H9 (cell line): Measurements from ENCODE around the gene FIGNL2. TPM values are rescaled to one million over a fixed set of nuclear protein-coding genes. Genes with fewer than 3 reads are reported as not detected.

Source experiments
- DNase-seq: peaks from one replicate; pipeline ENCODE4 v3.0.0-alpha.2; 2017
- H2AFZ ChIP-seq: one replicate; pipeline ENCODE4 v1.6.1; 2013; ENCODE audit warnings: mild to moderate bottlenecking, low read length, control low read depth, moderate library complexity
- H2AK5ac ChIP-seq: 2 replicates; pipeline ENCODE4 v1.6.1; 2013; ENCODE audit warnings: low read length, control low read depth, mixed read lengths; ENCODE audit not compliant: insufficient read length
- H2BK120ac ChIP-seq: one replicate; pipeline ENCODE4 v1.6.1; 2013; ENCODE audit warnings: low read depth, mild to moderate bottlenecking, low read length, control low read depth, inconsistent platforms; ENCODE audit not compliant: poor library complexity, severe bottlenecking
- H2BK12ac ChIP-seq: 2 replicates; pipeline ENCODE4 v1.6.1; 2013; ENCODE audit warnings: low read length, control low read depth, mixed read lengths, low read depth; ENCODE audit not compliant: insufficient read length
- H2BK15ac ChIP-seq: 2 replicates; pipeline ENCODE4 v1.6.1; 2013; ENCODE audit warnings: low read depth, low read length, control low read depth
- H2BK20ac ChIP-seq: one replicate; pipeline ENCODE4 v1.6.1; 2013; ENCODE audit warnings: low read depth, mild to moderate bottlenecking, low read length, control low read depth, inconsistent platforms; ENCODE audit not compliant: poor library complexity, severe bottlenecking
- H2BK5ac ChIP-seq: 2 replicates; pipeline ENCODE4 v1.6.1; 2013; ENCODE audit warnings: low read length, control low read depth, mixed read lengths; ENCODE audit not compliant: insufficient read length
- H3K14ac ChIP-seq: 2 replicates; pipeline ENCODE4 v1.6.1; 2013; ENCODE audit warnings: low read length, control low read depth; ENCODE audit not compliant: insufficient read depth
- H3K18ac ChIP-seq: 2 replicates; pipeline ENCODE4 v1.6.1; 2013; ENCODE audit warnings: low read depth, mild to moderate bottlenecking, mixed read lengths, low read length, control low read depth; ENCODE audit not compliant: insufficient read length
- H3K23ac ChIP-seq: 2 replicates; pipeline ENCODE4 v1.6.1; 2013; ENCODE audit warnings: low read length, control low read depth, mixed read lengths, low read depth; ENCODE audit not compliant: insufficient read length
- H3K23me2 ChIP-seq: 2 replicates; pipeline ENCODE4 v1.6.1; 2013; ENCODE audit warnings: low read depth, mild to moderate bottlenecking, mixed read lengths, low read length, control low read depth; ENCODE audit not compliant: insufficient read length, poor library complexity, severe bottlenecking
- H3K27ac ChIP-seq: 2 replicates; pipeline ENCODE4 v1.5.1; 2013; ENCODE audit warnings: low read length, control low read depth, mixed read lengths, low read depth; ENCODE audit not compliant: insufficient read length
- H3K27me3 ChIP-seq: 2 replicates; pipeline ENCODE4 v1.6.1; 2013; ENCODE audit warnings: low read length, control low read depth, inconsistent platforms; ENCODE audit not compliant: insufficient read depth
- H3K4ac ChIP-seq: 2 replicates; pipeline ENCODE4 v1.6.1; 2013; ENCODE audit warnings: low read depth, mild to moderate bottlenecking, control low read depth, inconsistent platforms, low read length, moderate library complexity
- H3K4me1 ChIP-seq: 2 replicates; pipeline ENCODE4 v1.6.1; 2013; ENCODE audit warnings: low read length, control low read depth, inconsistent platforms; ENCODE audit not compliant: insufficient read depth
- H3K4me2 ChIP-seq: 2 replicates; pipeline ENCODE4 v1.6.1; 2013; ENCODE audit warnings: low read length, control low read depth, mixed read lengths; ENCODE audit not compliant: insufficient read length, insufficient read depth
- H3K56ac ChIP-seq: 2 replicates; pipeline ENCODE4 v1.6.1; 2013; ENCODE audit warnings: low read depth, mild to moderate bottlenecking, mixed read lengths, low read length, control low read depth; ENCODE audit not compliant: insufficient read length
- H3K79me1 ChIP-seq: 2 replicates; pipeline ENCODE4 v1.6.1; 2013; ENCODE audit warnings: low read depth, mild to moderate bottlenecking, moderate library complexity, low read length, control low read depth, inconsistent platforms; ENCODE audit not compliant: insufficient read depth, poor library complexity, severe bottlenecking
- H3K79me2 ChIP-seq: 2 replicates; pipeline ENCODE4 v1.6.1; 2013; ENCODE audit warnings: low read length, control low read depth, inconsistent platforms; ENCODE audit not compliant: insufficient read depth
- H3K9ac ChIP-seq: 2 replicates; pipeline ENCODE4 v1.6.1; 2013; ENCODE audit warnings: low read length, control low read depth, mixed read lengths; ENCODE audit not compliant: insufficient read length; ENCODE audit errors: extremely low read depth
- H3K9me3 ChIP-seq: one replicate; pipeline ENCODE4 v1.6.1; 2013; ENCODE audit warnings: low read depth, low read length, inconsistent platforms; ENCODE audit not compliant: control insufficient read depth
- H3T11ph ChIP-seq: one replicate; pipeline ENCODE4 v1.6.1; 2013; ENCODE audit warnings: mild to moderate bottlenecking, low read length, control low read depth, inconsistent platforms
- H4K20me1 ChIP-seq: one replicate; pipeline ENCODE4 v1.6.1; 2013; ENCODE audit not compliant: control insufficient read depth, insufficient read length, insufficient read depth
- H4K5ac ChIP-seq: 2 replicates; pipeline ENCODE4 v1.6.1; 2013; ENCODE audit warnings: low read depth, mild to moderate bottlenecking, mixed read lengths, low read length, control low read depth; ENCODE audit not compliant: insufficient read length
- H4K8ac ChIP-seq: replicated peaks from 2 replicates; pipeline ENCODE4 v1.6.1; 2013; ENCODE audit warnings: low read length, control low read depth, mixed read lengths, low read depth; ENCODE audit not compliant: insufficient read length
- H4K91ac ChIP-seq: 2 replicates; pipeline ENCODE4 v1.6.1; 2013; ENCODE audit warnings: low read depth, mild to moderate bottlenecking, moderate library complexity, mixed read lengths, low read length, control low read depth; ENCODE audit not compliant: insufficient read length
- H3K27ac Mint-ChIP-seq, 3 experiments: 2 replicates in 2 of 3; 3 replicates in 1 of 3; pipeline ENCODE4 v1.8.0; 2020 to 2021; ENCODE audit warnings: mixed read lengths in 3 of 3, mild to moderate bottlenecking in 1 of 3, moderate library complexity in 1 of 3
- H3K27me3 Mint-ChIP-seq: 2 replicates; pipeline ENCODE4 v1.8.0; 2021; ENCODE audit warnings: low read depth, mild to moderate bottlenecking, moderate library complexity, mixed read lengths
- H3K36me3 Mint-ChIP-seq, 3 experiments: 2 replicates in 2 of 3; 3 replicates in 1 of 3; pipeline ENCODE4 v1.8.0; 2020 to 2021; ENCODE audit warnings: low read depth in 3 of 3, mixed read lengths in 3 of 3; ENCODE audit not compliant: insufficient read depth in 1 of 3
- H3K4me1 Mint-ChIP-seq, 2 experiments: 2 replicates each; pipeline ENCODE4 v1.8.0; 2020; ENCODE audit warnings: mixed read lengths in 2 of 2
- H3K4me3 Mint-ChIP-seq, 2 experiments: 2 replicates in 1 of 2; 3 replicates in 1 of 2; pipeline ENCODE4 v1.8.0; 2020 to 2021; ENCODE audit warnings: mild to moderate bottlenecking in 2 of 2, mixed read lengths in 2 of 2, moderate library complexity in 1 of 2
- H3K9me3 Mint-ChIP-seq, 2 experiments: 2 replicates in 1 of 2; 3 replicates in 1 of 2; pipeline ENCODE4 v1.8.0; 2020; ENCODE audit warnings: mild to moderate bottlenecking in 2 of 2, mixed read lengths in 2 of 2, moderate library complexity in 1 of 2
- CTCF ChIP-seq: fragments of 200-600 bp; sonication (generic); conservative IDR thresholded peaks from 3 replicates; pipeline ENCODE4 v1.8.0; 2021; ENCODE audit warnings: antibody characterized with exemption, mild to moderate bottlenecking
- WGBS: extraction: QIAGEN DNeasy Blood & Tissue Kit; methylation state at CpG from one replicate; pipeline ENCODE4 v1.1.7; 2013; ENCODE audit warnings: missing lambda C conversion rate, low lambda C conversion rate, mixed read lengths; ENCODE audit not compliant: insufficient read length; ENCODE audit errors: extremely low coverage; 5-methylcytosine and 5-hydroxymethylcytosine counted together
- total RNA-seq: library from RNA; stranded (reverse); gene quantifications from 2 replicates; pipeline ENCODE4 v1.2.1, GENCODE V29; 2021

The FIGNL2 gene
- total RNA-seq, 1 experiment from 2014 or later, result 19.7 TPM

GRCh38 chr12:51797301-51797700, 51.2 kb downstream of the FIGNL2 start:
- H4K8ac ChIP-seq, result no peak overlapping the region
- H3K27me3 ChIP-seq, result no peaks in the 10 kb centered on the region
- no peaks in the 10 kb centered on the region for H3K23me2 ChIP-seq
- no peak overlapping the region for H4K5ac ChIP-seq
- no peaks in the 10 kb centered on the region for H3K4me1 ChIP-seq
- Mint-ChIP-seq H3K9me3 (no peaks in the 10 kb centered on the region), H3K4me3 (no peak overlapping the region), H3K4me1 (peaks cover 10 to 13% of the 10 kb centered on the region in 2 experiments), H3K36me3 (peaks cover 28 to 61% (median 34%) of the 10 kb centered on the region in 3 experiments; a peak in 6 of 7 replicates), H3K27ac (no peak overlapping the region; a peak in 1 of 7 replicates), H3K27me3 (no peaks in the 10 kb centered on the region)
- H3K23ac ChIP-seq, result no peak overlapping the region
- no peaks in the 10 kb centered on the region for H4K20me1 ChIP-seq
- no peak overlapping the region for H2BK120ac ChIP-seq
- H3K27ac ChIP-seq, result no peak overlapping the region
- H3K14ac ChIP-seq, result no peak overlapping the region
- no peak for TF ChIP-seq CTCF
- no peaks in the 10 kb centered on the region for H3K79me2 ChIP-seq
- no peak overlapping the region for H2BK15ac ChIP-seq
- H2BK5ac ChIP-seq, result no peak overlapping the region
- no peak overlapping the region for H3K4me2 ChIP-seq
- no peak overlapping the region for H3K4ac ChIP-seq
- no peaks in the 10 kb centered on the region for H3K9me3 ChIP-seq
- H3K79me1 ChIP-seq, result no peaks in the 10 kb centered on the region
- WGBS, result no CpG with 5 or more reads among the region's 6 CpGs
- H3K9ac ChIP-seq, result no peak overlapping the region
- no peak overlapping the region for H4K91ac ChIP-seq
- no peak for DNase-seq
- H2BK20ac ChIP-seq, result no peak overlapping the region
- no peak overlapping the region for H2AFZ ChIP-seq
- H2BK12ac ChIP-seq, result no peak overlapping the region
- H3T11ph ChIP-seq, result no peak overlapping the region
- H2AK5ac ChIP-seq, result no peak overlapping the region
- no peak overlapping the region for H3K18ac ChIP-seq
- H3K56ac ChIP-seq, result no peak overlapping the region
